Upper lobe of left lung (tissue), 6 donors: ENCODE data around the gene ZG16. TPM values are rescaled to one million over a fixed set of nuclear protein-coding genes. Genes with fewer than 3 reads are reported as not detected.
A peak's percentile ranks its signal among the peaks of the same experiment; 100 is the strongest.

Source experiments
- ATAC-seq, 2 donors: fragments of 200-7000 bp; cut with Tn5 transposase; one replicate each; pipeline ENCODE4 v1.9.1; 2022; ENCODE audit warnings: mild to moderate bottlenecking in 2 of 2, moderate library complexity in 2 of 2; ENCODE audit not compliant: low FRiP score in 2 of 2
- DNase-seq, 2 donors: peaks; one replicate each; pipeline ENCODE4 v3.0.0-alpha.2; 2019 to 2020
- H3K27ac ChIP-seq, 4 donors: fragments of 200-600 bp; sonication (generic); one replicate each; pipeline ENCODE4 v1.5.1; 2016 to 2019
- H3K27me3 ChIP-seq, 4 donors: fragments of 200-600 bp; sonication (generic); one replicate each; pipeline ENCODE4 v1.5.1; 2017 to 2019
- H3K36me3 ChIP-seq, 4 donors: fragments of 200-600 bp; sonication (generic); one replicate each; pipeline ENCODE4 v1.5.1; 2016 to 2019
- H3K4me1 ChIP-seq, 4 donors: fragments of 200-600 bp; sonication (generic); one replicate each; pipeline ENCODE4 v1.5.1; 2018 to 2019
- H3K4me3 ChIP-seq, 4 donors: fragments of 200-600 bp; sonication (generic); one replicate each; pipeline ENCODE4 v1.5.1; 2017 to 2019; ENCODE audit warnings: mild to moderate bottlenecking in 2 of 4, moderate library complexity in 1 of 4
- H3K9me3 ChIP-seq, 4 donors: fragments of 200-600 bp; sonication (generic); one replicate each; pipeline ENCODE4 v1.5.1; 2018 to 2019
- CTCF ChIP-seq, 6 experiments: fragments of 450-650 bp in 4 of 6; fragments of 200-600 bp in 2 of 6; sonication (generic) in 2 of 6; IDR thresholded peaks; one replicate each; pipeline ENCODE4 v1.5.1; 2016 to 2019; ENCODE audit warnings: antibody characterized with exemption in 6 of 6
- EP300 ChIP-seq, 4 donors: sonication (generic); formaldehyde crosslinking; IDR thresholded peaks; one replicate each; pipeline ENCODE4 v1.5.1; 2017; ENCODE audit warnings: antibody characterized with exemption in 4 of 4, control low read depth in 2 of 4
- POLR2A ChIP-seq, 4 donors: fragments of 450-650 bp; IDR thresholded peaks; one replicate each; pipeline ENCODE4 v1.5.1; 2016 to 2017; ENCODE audit warnings: antibody characterized with exemption in 4 of 4, mild to moderate bottlenecking in 2 of 4
- POLR2AphosphoS5 ChIP-seq, 2 donors: sonication (generic); formaldehyde crosslinking; IDR thresholded peaks; one replicate each; pipeline ENCODE4 v1.5.1; 2017; ENCODE audit warnings: antibody characterized with exemption in 2 of 2
- WGBS, 2 donors: methylation state at CpG; one replicate each; pipeline ENCODE4 v1.1.5; 2017 to 2018; 5-methylcytosine and 5-hydroxymethylcytosine counted together
- total RNA-seq, 6 donors: library from RNA; depleted of rRNA in 4 of 6; stranded (reverse); fragments of >200 nt in 4 of 6; gene quantifications; one replicate each; pipeline versions ENCODE4 v1.1.0 to v1.2.1, GENCODE V29; 2016 to 2021
- donor health status: DM: no; HTN: no; CAD: no; lungs with moderate emphysema.
- donor health status: DM: no; HTN: yes; CAD: no; lungs with severe emphysema.

The ZG16 gene
- total RNA-seq, 6 donors from 2014 or later: 0.11 TPM; not detected in 5

GRCh38 chr16:29763326-29763725 is 14.7 kb upstream of the ZG16 start:
- Histone ChIP-seq H3K36me3 (no peaks in the 10 kb centered on the region), H3K4me1 (peaks cover 0 to 7% (median 0%) of the 10 kb centered on the region in 4 donors), H3K27ac (no peak overlapping the region), H3K9me3 (no peaks in the 10 kb centered on the region), H3K4me3 (no peak overlapping the region), H3K27me3 (no peaks in the 10 kb centered on the region)
- no peak for TF ChIP-seq POLR2A (IDR thresholded peaks at IDR 0.05)
- TF ChIP-seq CTCF (IDR thresholded peaks at IDR 0.05): no peak
- no peak for TF ChIP-seq EP300 (IDR thresholded peaks at IDR 0.05)
- no peak for TF ChIP-seq POLR2AphosphoS5 (IDR thresholded peaks at IDR 0.05)
- DNase-seq: no peak
- no peak for ATAC-seq
- 79 to 84% methylated on average over 6 of the region's 6 CpGs for WGBS, 2 donors

- ATAC-seq: peak; percentile 39 to 87
- TF ChIP-seq POLR2A (IDR thresholded peaks at IDR 0.05) (peak in 1 of 4 donors; percentile 12), EP300 (IDR thresholded peaks at IDR 0.05) (peak in 1 of 4 donors; percentile 7), CTCF (IDR thresholded peaks at IDR 0.05) (no peak), POLR2AphosphoS5 (IDR thresholded peaks at IDR 0.05) (peak in 1 of 2 donors; percentile 13)
- no peaks in the 10 kb centered on the region for H3K9me3 ChIP-seq
Observed at GRCh38 chr16:29765167-29766032, 12.7 kb upstream of the ZG16 start.

GRCh38 chr16:29766571-29766970 is 11.5 kb upstream of the ZG16 start:
- H3K4me3 ChIP-seq: no peak overlapping the region
- H3K9me3 ChIP-seq: no peaks in the 10 kb centered on the region
- no peak for TF ChIP-seq EP300 (IDR thresholded peaks at IDR 0.05)
- TF ChIP-seq CTCF (IDR thresholded peaks at IDR 0.05): no peak
- no peak for TF ChIP-seq POLR2A (IDR thresholded peaks at IDR 0.05)
- TF ChIP-seq POLR2AphosphoS5 (IDR thresholded peaks at IDR 0.05): no peak
- WGBS, 2 donors: 74 to 77% methylated on average over 3 of the region's 3 CpGs
- H3K36me3 ChIP-seq: no peaks in the 10 kb centered on the region
- H3K27me3 ChIP-seq: no peaks in the 10 kb centered on the region
- ATAC-seq (no peak), DNase-seq (no peak)
- H3K27ac ChIP-seq: no peak overlapping the region
- peaks cover 0 to 4% (median 0%) of the 10 kb centered on the region in 4 donors for H3K4me1 ChIP-seq

More at GRCh38 chr16:29765167-29766032, 12.7 kb upstream of the ZG16 start:
- WGBS, 2 donors: 67 to 68% methylated on average over 15 of the region's 15 CpGs
- no peaks in the 10 kb centered on the region for H3K27me3 ChIP-seq
- DNase-seq: peak in 1 of 2 donors; percentile 91
- peak overlapping the region in 2 of 4 donors; percentile 13 to 30 for H3K27ac ChIP-seq
- H3K4me3 ChIP-seq: no peak overlapping the region
- H3K4me1 ChIP-seq: peaks cover 0 to 4% (median 0%) of the 10 kb centered on the region in 4 donors
- H3K36me3 ChIP-seq: no peaks in the 10 kb centered on the region

GRCh38 chr16:29767062-29767461 is 11.0 kb upstream of the ZG16 start:
- DNase-seq (no peak), ATAC-seq (no peak)
- Histone ChIP-seq H3K9me3 (no peaks in the 10 kb centered on the region), H3K4me1 (peaks cover 0 to 4% (median 0%) of the 10 kb centered on the region in 4 donors), H3K4me3 (no peak overlapping the region), H3K27ac (no peak overlapping the region), H3K27me3 (no peaks in the 10 kb centered on the region), H3K36me3 (no peaks in the 10 kb centered on the region)
- no peak for TF ChIP-seq EP300 (IDR thresholded peaks at IDR 0.05)
- TF ChIP-seq CTCF (IDR thresholded peaks at IDR 0.05): no peak
- TF ChIP-seq POLR2AphosphoS5 (IDR thresholded peaks at IDR 0.05): no peak
- no peak for TF ChIP-seq POLR2A (IDR thresholded peaks at IDR 0.05)
- 91 to 92% methylated on average over 3 of the region's 3 CpGs for WGBS, 2 donors
